Esophagus squamous epithelium (tissue), 5 donors: ENCODE results near the gene ZDHHC17. TPM values are rescaled to one million over a fixed set of nuclear protein-coding genes. Genes with fewer than 3 reads are reported as not detected.

Experiments used
- DNase-seq: peaks from one replicate; lab custom pipeline; 2025; lab: John Stamatoyannopoulos, UW
- H3K27ac ChIP-seq, 4 donors: fragments of 200-600 bp; sonication (generic); one replicate each; pipeline ENCODE4 v1.5.1; 2016 to 2019; ENCODE audit warnings: mild to moderate bottlenecking in 1 of 4
- H3K27me3 ChIP-seq, 4 donors: fragments of 200-600 bp; sonication (generic); 1 replicate in 3 of 4; 2 replicates in 1 of 4; pipeline versions ENCODE4 v1.5.1 to v1.6.0; 2017 to 2021; ENCODE audit warnings: antibody characterized with exemption in 1 of 4
- H3K36me3 ChIP-seq, 3 donors: fragments of 200-600 bp; sonication (generic); one replicate each; pipeline ENCODE4 v1.5.1; 2016 to 2019
- H3K4me1 ChIP-seq, 3 donors: fragments of 200-600 bp; sonication (generic); one replicate each; pipeline ENCODE4 v1.5.1; 2017 to 2019
- H3K4me3 ChIP-seq, 4 donors: fragments of 200-600 bp; sonication (generic); 1 replicate in 3 of 4; 2 replicates in 1 of 4; pipeline ENCODE4 v1.5.1; 2016 to 2019; ENCODE audit warnings: mild to moderate bottlenecking in 2 of 4, moderate library complexity in 1 of 4
- H3K9me3 ChIP-seq, 3 donors: fragments of 200-600 bp; sonication (generic); one replicate each; pipeline ENCODE4 v1.5.1; 2016 to 2019
- POLR2A ChIP-seq, 4 donors: fragments of 450-650 bp; IDR thresholded peaks; one replicate each; pipeline ENCODE4 v1.6.1; 2017; ENCODE audit warnings: antibody characterized with exemption in 4 of 4, mild to moderate bottlenecking in 4 of 4, moderate library complexity in 3 of 4
- WGBS, 2 donors: methylation state at CpG; one replicate each; pipeline ENCODE4 v1.1.5; 2018; 5-methylcytosine and 5-hydroxymethylcytosine counted together
- intact Hi-C: fragments of 100-400 bp; cut with DNase I; formaldehyde crosslinking; loops from one replicate; pipeline ENCODE4 v1.15.0; 2022
- total RNA-seq, 4 donors: library from RNA; depleted of rRNA; stranded (reverse); fragments of >200 nt; gene quantifications; one replicate each; pipeline ENCODE4 v1.1.0, GENCODE V29; 2016
- TF ChIP-seq, protein P1 (sequence below), 6 experiments: fragments of 450-650 bp in 4 of 6; fragments of 200-600 bp in 2 of 6; sonication (generic) in 2 of 6; IDR thresholded peaks; one replicate each; pipeline ENCODE4 v1.5.1; 2016 to 2019; ENCODE audit warnings: antibody characterized with exemption in 6 of 6, mild to moderate bottlenecking in 4 of 6, moderate library complexity in 4 of 6
- donor health status: DM: yes; HTN: yes; CAD: no.

ZDHHC17 gene
- total RNA-seq, 4 donors from 2014 or later = 6.7 to 26.7 (median 11.7) TPM

DNA sequence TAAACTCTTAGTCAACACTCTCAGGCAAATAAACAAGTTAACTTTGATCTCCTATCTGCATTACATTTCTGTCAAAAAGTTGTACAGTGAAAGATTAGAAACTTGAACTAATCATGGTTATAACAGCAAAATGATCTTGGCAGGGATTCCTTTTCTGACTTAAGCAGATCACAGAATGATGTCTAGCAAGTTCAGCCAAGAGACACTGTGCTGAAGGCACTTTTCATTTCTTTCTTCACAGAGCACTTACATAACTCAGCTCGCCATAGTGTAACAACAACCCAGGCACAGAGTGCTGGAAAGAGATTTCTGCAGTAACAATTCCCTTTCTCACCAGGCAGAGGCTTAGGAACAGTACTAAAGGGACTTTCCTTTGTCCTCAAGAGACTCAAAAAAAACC, 134.5 kb downstream of the ZDHHC17 start:
- H3K27ac ChIP-seq = peak overlapping the region; percentile 57 to 78 (median 70)
- H3K27me3 ChIP-seq = no peaks in the 10 kb centered on the region
- H3K9me3 ChIP-seq = peaks cover 0 to 5% (median 0%) of the 10 kb centered on the region in 3 donors
- DNase-seq = no peak
- no peaks in the 10 kb centered on the region for H3K36me3 ChIP-seq
- 0 to 30% methylated on average over 1 of the region's 1 CpG for WGBS, 2 donors
- no peak for TF ChIP-seq POLR2A (IDR thresholded peaks at IDR 0.05)
- TF ChIP-seq, protein P1, sequence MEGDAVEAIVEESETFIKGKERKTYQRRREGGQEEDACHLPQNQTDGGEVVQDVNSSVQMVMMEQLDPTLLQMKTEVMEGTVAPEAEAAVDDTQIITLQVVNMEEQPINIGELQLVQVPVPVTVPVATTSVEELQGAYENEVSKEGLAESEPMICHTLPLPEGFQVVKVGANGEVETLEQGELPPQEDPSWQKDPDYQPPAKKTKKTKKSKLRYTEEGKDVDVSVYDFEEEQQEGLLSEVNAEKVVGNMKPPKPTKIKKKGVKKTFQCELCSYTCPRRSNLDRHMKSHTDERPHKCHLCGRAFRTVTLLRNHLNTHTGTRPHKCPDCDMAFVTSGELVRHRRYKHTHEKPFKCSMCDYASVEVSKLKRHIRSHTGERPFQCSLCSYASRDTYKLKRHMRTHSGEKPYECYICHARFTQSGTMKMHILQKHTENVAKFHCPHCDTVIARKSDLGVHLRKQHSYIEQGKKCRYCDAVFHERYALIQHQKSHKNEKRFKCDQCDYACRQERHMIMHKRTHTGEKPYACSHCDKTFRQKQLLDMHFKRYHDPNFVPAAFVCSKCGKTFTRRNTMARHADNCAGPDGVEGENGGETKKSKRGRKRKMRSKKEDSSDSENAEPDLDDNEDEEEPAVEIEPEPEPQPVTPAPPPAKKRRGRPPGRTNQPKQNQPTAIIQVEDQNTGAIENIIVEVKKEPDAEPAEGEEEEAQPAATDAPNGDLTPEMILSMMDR (IDR thresholded peaks at IDR 0.05) = no peak
- intact Hi-C loops = no loop called here
- peaks cover 0 to 19% (median 9%) of the 10 kb centered on the region in 3 donors for H3K4me1 ChIP-seq
- no peak overlapping the region for H3K4me3 ChIP-seq

DNA sequence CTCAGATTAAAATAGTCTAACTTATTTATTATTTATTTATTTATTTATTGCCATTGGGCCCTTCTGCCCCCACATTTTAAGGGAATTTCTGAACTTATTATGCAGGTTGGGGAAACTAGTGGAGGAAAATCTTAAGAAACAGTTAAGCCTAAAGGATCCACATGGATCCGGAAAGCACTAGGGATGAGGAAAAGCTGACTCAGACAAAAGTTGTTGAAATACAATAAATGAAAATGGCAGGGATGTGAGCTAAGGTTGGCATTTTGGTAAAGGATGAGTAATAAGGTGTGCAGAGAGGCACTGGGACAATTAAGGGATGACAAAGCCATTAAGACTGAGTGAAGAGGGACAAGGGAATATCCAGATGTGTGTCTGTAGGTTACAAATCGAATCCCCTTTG, 135.6 kb downstream of the ZDHHC17 start:
- peak overlapping the region in 2 of 4 donors; percentile 78 for H3K27ac ChIP-seq
- H3K36me3 ChIP-seq = no peaks in the 10 kb centered on the region
- no peak for DNase-seq
- H3K4me1 ChIP-seq = peaks cover 0 to 19% (median 9%) of the 10 kb centered on the region in 3 donors
- H3K4me3 ChIP-seq = no peak overlapping the region
- no peaks in the 10 kb centered on the region for H3K27me3 ChIP-seq
- intact Hi-C loops = no loop called here
- peaks cover 0 to 2% (median 0%) of the 10 kb centered on the region in 3 donors for H3K9me3 ChIP-seq
- TF ChIP-seq POLR2A (IDR thresholded peaks at IDR 0.05) = no peak
- TF ChIP-seq, protein P1 (IDR thresholded peaks at IDR 0.05) = no peak
- WGBS, 2 donors = 68 to 75% methylated on average over 2 of the region's 2 CpGs

DNA sequence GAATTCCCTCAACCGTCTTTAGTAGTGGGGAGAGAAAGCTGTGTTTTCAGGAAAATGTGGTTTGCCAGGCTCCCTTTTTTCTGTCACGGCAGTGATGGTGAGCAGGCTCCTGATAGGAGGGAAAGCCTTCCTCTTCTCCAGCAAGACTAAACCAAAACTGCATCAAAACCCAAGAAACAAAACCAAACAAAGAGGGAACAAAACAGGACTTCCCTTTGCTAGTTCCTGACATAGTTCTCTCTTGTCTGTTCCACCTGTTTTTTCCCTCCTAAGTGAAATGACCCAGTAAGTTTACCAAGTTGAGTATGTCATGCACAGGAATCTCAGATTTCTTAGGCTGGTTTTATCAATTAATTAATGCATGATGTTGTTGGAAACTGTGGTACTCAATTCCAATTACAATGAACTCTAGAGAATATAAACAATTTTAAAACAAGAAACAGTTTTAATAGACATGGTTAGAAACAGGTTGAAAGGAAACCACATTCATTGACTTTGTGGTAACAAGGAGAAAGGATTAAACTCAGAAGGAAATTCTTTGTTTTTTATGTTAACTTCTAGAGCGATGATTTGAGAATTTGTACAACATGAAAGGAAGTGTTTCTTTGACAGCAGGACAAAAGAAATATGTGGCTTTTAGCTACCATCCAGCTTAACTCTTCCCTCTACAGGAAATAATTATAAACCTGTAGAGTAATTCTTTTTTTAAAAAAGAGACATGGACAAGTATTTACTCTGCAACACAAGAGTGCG, 137.9 kb downstream of the ZDHHC17 start:
- Histone ChIP-seq H3K4me1 (peaks cover 0 to 19% (median 9%) of the 10 kb centered on the region in 3 donors), H3K27ac (no peak overlapping the region), H3K27me3 (no peaks in the 10 kb centered on the region), H3K4me3 (no peak overlapping the region), H3K36me3 (no peaks in the 10 kb centered on the region), H3K9me3 (no peaks in the 10 kb centered on the region)
- no peak for DNase-seq
- TF ChIP-seq, protein P1 (IDR thresholded peaks at IDR 0.05) = no peak
- TF ChIP-seq POLR2A (IDR thresholded peaks at IDR 0.05) = no peak
- intact Hi-C loops = no loop called here
- WGBS, 2 donors = 39 to 45% methylated on average over 4 of the region's 4 CpGs

Other genes with a start within 250 kb of the ZDHHC17 start
- 10 to 100 TPM; 30.3 to 60.8 (median 43.0) TPM for gene OSBPL8, start 204.3 kb upstream of the ZDHHC17 start, total RNA-seq
- 100 to 1,000 TPM in 1 of 4 donors, 10 to 100 TPM in 3; 57.6 to 107 (median 65.1) TPM for gene CSRP2, start 114.9 kb downstream of the ZDHHC17 start, total RNA-seq